Fibroblast of the aortic adventitia (primary cell): ENCODE measurements around the gene FAM204A. TPM values are rescaled to one million over a fixed set of nuclear protein-coding genes. Genes with fewer than 3 reads are reported as not detected.

Experiments
- DNase-seq: peaks from one replicate; pipeline ENCODE4 v3.0.0-alpha.2; 2010; ENCODE audit warnings: low read depth
- H3K4me3 ChIP-seq: 2 replicates; pipeline ENCODE4 v1.5.1; 2011; ENCODE audit warnings: low read depth, mild to moderate bottlenecking, control low read depth, low read length, moderate library complexity
- total RNA-seq: library from RNA; depleted of rRNA; stranded (reverse); fragments of >200 nt; gene quantifications from 2 replicates; pipeline ENCODE4 v1.2.3, GENCODE V29; 2012; ENCODE audit warnings: low replicate concordance
- TF ChIP-seq, protein P1 (sequence below): IDR thresholded peaks from 2 replicates; pipeline ENCODE4 v1.5.1; 2011; ENCODE audit warnings: mild to moderate bottlenecking, low read length, control low read depth, inconsistent platforms; ENCODE audit not compliant: insufficient read depth

The FAM204A gene
- total RNA-seq, 1 donor: 103 TPM

GRCh38 chr10:118333871-118334270, 8.3 kb downstream of the FAM204A start:
- H3K4me3 ChIP-seq: no peak overlapping the region
- TF ChIP-seq, protein P1, sequence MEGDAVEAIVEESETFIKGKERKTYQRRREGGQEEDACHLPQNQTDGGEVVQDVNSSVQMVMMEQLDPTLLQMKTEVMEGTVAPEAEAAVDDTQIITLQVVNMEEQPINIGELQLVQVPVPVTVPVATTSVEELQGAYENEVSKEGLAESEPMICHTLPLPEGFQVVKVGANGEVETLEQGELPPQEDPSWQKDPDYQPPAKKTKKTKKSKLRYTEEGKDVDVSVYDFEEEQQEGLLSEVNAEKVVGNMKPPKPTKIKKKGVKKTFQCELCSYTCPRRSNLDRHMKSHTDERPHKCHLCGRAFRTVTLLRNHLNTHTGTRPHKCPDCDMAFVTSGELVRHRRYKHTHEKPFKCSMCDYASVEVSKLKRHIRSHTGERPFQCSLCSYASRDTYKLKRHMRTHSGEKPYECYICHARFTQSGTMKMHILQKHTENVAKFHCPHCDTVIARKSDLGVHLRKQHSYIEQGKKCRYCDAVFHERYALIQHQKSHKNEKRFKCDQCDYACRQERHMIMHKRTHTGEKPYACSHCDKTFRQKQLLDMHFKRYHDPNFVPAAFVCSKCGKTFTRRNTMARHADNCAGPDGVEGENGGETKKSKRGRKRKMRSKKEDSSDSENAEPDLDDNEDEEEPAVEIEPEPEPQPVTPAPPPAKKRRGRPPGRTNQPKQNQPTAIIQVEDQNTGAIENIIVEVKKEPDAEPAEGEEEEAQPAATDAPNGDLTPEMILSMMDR: no peak
- no peak for DNase-seq

DNA sequence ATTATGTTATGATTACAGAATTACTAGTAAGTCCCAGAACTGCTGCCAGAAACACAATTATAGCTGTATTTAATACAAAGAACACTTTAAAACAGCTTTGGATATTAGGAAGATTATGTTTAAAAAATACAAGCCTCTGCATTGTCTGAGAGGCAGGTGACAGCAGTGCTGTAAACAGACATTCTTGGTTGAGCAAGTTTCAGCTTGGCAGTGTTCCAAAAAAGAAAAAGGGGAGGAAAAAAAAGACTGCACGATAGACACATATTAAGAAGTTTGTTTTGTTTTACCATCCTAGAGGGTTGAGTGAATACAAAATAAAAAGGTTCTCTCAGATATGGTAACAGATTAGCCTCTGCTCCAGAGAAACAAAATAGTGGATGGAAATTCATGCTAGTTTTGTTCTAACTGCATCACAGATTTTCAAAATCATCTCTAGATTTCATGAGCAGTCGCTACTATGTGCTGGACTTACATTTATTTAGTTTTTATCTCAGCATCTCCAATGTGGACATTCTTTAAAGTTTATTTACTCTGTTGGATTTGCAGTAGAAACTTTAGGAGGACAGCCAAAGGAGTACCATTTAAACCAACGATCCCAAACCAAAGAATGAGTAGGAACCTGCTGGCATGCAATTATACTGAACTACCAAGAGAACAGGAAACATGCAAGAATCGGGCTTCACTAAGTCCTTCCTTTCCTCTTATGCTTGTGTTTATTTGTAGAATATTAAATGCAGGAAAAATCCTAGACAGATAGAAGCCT, 9.0 kb downstream of the FAM204A start:
- DNase-seq: no peak
- TF ChIP-seq, protein P1: no peak
- H3K4me3 ChIP-seq: no peak overlapping the region

DNA sequence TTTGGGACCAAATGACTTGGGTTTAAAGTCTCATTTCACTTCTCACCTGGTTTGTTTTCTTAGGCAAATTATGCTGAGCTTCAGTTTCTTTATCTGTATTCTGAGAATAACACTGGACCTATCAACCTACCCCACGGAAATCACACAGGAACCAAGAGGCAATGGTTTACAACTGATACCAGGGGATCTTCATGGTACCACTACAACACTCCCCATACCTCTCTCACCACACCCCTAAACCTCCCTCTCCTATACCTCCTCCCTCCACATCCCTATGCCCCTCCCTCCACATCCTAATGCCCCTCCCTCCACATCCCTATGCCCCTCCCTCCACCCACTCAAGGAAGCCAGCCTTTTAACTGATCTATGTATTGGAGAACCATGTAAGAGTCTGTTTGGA, 9.9 kb downstream of the FAM204A start:
- no peak overlapping the region for H3K4me3 ChIP-seq
- no peak for DNase-seq
- TF ChIP-seq, protein P1: no peak

GRCh38 chr10:118330295-118331076, 11.6 kb downstream of the FAM204A start:
- TF ChIP-seq, protein P1: no peak
- no peak for DNase-seq

DNA sequence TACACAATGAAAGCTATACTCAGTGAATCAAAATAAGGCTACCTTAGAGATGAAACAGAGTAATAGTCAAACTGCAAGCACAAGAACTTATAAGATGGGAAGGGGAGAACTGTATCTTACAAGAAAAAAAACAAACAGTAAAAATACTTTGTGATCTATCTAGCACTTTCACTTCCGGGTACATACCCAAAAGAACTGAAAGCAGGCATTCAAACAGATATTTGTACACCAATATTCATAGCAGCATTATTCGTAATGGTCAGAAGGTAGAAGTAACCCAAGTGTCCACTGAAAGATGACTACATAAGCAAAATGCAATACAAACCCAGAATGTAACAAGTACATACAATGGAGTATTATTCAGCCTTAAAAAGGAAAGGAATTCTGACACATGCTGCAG, 18.0 kb downstream of the FAM204A start:
- no peak for DNase-seq
- TF ChIP-seq, protein P1: no peak
- H3K4me3 ChIP-seq: no peak overlapping the region

More at GRCh38 chr10:118330295-118331076, 11.6 kb downstream of the FAM204A start:
- H3K4me3 ChIP-seq: no peak overlapping the region

DNA sequence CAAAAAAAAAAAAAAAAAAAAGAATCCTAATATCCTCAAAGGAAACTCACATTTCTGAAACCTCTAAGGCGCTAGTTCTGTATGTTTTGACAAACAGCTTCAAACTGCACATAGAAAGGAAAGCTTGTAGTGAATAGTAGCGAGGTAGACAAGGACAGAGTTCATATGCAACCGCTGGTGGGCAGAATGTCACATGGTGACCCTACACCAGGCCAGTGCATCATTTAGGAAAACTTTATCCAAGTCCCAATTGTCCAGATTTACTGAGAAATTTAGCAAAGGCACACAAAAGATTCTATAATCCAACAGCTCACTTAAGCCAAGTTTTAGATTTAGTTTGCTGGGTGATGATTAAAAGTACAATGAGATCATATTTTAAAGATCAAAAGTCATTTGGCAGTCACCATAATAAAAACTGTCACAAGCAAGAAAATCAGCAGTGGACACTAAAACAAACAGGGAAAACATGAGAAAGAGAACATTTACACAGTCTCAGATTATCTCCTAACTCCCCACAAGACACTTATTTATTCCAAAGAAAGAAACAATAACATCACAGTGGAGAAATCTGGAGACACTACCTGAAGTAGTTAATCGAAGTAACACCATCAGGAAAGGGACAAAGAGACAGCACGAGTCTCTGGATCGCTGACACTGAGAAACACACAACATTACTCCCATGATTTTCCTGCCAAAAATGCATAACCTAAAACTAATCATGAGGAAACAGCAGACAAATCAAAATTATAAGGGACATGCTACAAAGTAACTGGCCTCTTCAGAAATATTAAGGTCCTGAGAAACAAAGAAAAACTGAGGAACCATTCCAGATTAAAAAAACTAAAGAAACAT, 20.2 kb downstream of the FAM204A start:
- TF ChIP-seq, protein P1: no peak
- DNase-seq: no peak
- H3K4me3 ChIP-seq: no peak overlapping the region
